OCI-LY1 (cell line): ENCODE results near the gene QSER1.

Experiments
- H2AFZ ChIP-seq: fragments of 200-600 bp; sonication (generic), shearing (Covaris generic); 2 replicates; pipeline ENCODE4 v1.6.0; 2014; ENCODE audit warnings: antibody characterized with exemption, mild to moderate bottlenecking, low read length
- H3F3A ChIP-seq: fragments of 200-600 bp; sonication (generic), shearing (Covaris generic); 2 replicates; pipeline ENCODE4 v1.6.0; 2014; ENCODE audit warnings: mild to moderate bottlenecking, antibody characterized with exemption, low read length, moderate library complexity; ENCODE audit not compliant: insufficient read depth
- H3K27ac ChIP-seq: fragments of 200-600 bp; sonication (generic); 2 replicates; pipeline ENCODE4 v1.5.1; 2014; ENCODE audit warnings: low read length, mixed run types, mild to moderate bottlenecking, low read depth; ENCODE audit not compliant: poor library complexity, severe bottlenecking
- H3K27me3 ChIP-seq: fragments of 200-600 bp; sonication (generic); 2 replicates; pipeline ENCODE4 v1.6.0; 2014; ENCODE audit warnings: antibody characterized with exemption, mild to moderate bottlenecking, low read length, moderate library complexity; ENCODE audit not compliant: insufficient read depth
- H3K36me3 ChIP-seq: fragments of 200-600 bp; sonication (generic); 2 replicates; pipeline ENCODE4 v1.6.1; 2014; ENCODE audit warnings: mild to moderate bottlenecking, antibody characterized with exemption, low read length, moderate library complexity, mixed read lengths; ENCODE audit not compliant: insufficient read depth
- H3K4me1 ChIP-seq: fragments of 200-600 bp; sonication (generic); 2 replicates; pipeline ENCODE4 v1.5.1; 2014; ENCODE audit warnings: mild to moderate bottlenecking, low read length, moderate library complexity; ENCODE audit not compliant: insufficient read depth, severe bottlenecking
- H3K4me2 ChIP-seq: fragments of 200-600 bp; sonication (generic), shearing (Covaris generic); 2 replicates; pipeline ENCODE4 v1.6.1; 2014; ENCODE audit warnings: low read length
- H3K4me3 ChIP-seq: fragments of 200-600 bp; sonication (generic); 2 replicates; pipeline ENCODE4 v1.5.1; 2014; ENCODE audit warnings: low read length, low read depth, mild to moderate bottlenecking, mixed read lengths; ENCODE audit not compliant: poor library complexity, severe bottlenecking
- H3K79me2 ChIP-seq: fragments of 200-600 bp; shearing (Covaris generic); 2 replicates; pipeline ENCODE4 v1.6.1; 2016; ENCODE audit warnings: mixed run types, low read length, mixed read lengths; ENCODE audit not compliant: insufficient read depth
- H3K9ac ChIP-seq: fragments of 200-600 bp; sonication (generic), shearing (Covaris generic); 2 replicates; pipeline ENCODE4 v1.6.1; 2014; ENCODE audit warnings: mild to moderate bottlenecking, low read length, mixed read lengths
- H3K9me2 ChIP-seq: fragments of 200-600 bp; sonication (generic), shearing (Covaris generic); 2 replicates; pipeline ENCODE4 v1.6.1; 2014; ENCODE audit warnings: low read depth, mild to moderate bottlenecking, low read length, mixed read lengths
- H3K9me3 ChIP-seq: fragments of 200-600 bp; shearing (Covaris generic); 2 replicates; pipeline ENCODE4 v1.6.1; 2014; ENCODE audit warnings: low read length, mixed read lengths
- H4K20me1 ChIP-seq: fragments of 200-600 bp; sonication (generic), shearing (Covaris generic); 2 replicates; pipeline ENCODE4 v1.6.0; 2016; ENCODE audit warnings: mild to moderate bottlenecking, low read length; ENCODE audit not compliant: insufficient read depth
- EZH2 ChIP-seq: fragments of 200-600 bp; sonication (generic), shearing (Covaris generic); IDR thresholded peaks from 2 replicates; pipeline ENCODE4 v1.8.0; 2017; ENCODE audit warnings: borderline replicate concordance, mixed run types, mild to moderate bottlenecking, antibody characterized with exemption, low read length, moderate library complexity, mixed read lengths
- TF ChIP-seq, protein P1 (sequence below): fragments of 200-600 bp; sonication (generic), shearing (Covaris generic); IDR thresholded peaks from 2 replicates; pipeline ENCODE4 v1.5.1; 2017; ENCODE audit warnings: mild to moderate bottlenecking, antibody characterized with exemption, low read length, moderate library complexity, mixed read lengths

The QSER1 gene

DNA sequence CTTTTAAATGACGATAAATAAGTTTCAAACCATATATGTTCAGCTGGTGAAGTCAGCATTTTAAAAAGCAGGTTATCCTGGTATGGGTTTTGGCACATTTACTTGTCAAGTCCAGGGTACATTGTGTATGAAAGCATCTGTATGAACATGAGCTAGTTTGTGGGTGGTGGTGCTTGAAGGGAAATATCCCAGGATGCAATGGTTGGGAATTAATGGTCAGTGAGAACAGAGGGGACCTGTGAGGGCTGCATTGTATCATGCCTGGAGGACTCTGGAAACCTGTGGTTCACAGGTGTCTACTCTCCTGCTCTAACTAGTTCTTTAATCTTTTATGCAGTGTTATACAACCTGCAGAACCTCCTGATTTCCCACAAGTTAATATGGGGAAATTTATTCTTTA lies 128.9 kb downstream of the QSER1 start:
- no peaks in the 10 kb centered on the region for H3K79me2 ChIP-seq
- TF ChIP-seq, protein P1, sequence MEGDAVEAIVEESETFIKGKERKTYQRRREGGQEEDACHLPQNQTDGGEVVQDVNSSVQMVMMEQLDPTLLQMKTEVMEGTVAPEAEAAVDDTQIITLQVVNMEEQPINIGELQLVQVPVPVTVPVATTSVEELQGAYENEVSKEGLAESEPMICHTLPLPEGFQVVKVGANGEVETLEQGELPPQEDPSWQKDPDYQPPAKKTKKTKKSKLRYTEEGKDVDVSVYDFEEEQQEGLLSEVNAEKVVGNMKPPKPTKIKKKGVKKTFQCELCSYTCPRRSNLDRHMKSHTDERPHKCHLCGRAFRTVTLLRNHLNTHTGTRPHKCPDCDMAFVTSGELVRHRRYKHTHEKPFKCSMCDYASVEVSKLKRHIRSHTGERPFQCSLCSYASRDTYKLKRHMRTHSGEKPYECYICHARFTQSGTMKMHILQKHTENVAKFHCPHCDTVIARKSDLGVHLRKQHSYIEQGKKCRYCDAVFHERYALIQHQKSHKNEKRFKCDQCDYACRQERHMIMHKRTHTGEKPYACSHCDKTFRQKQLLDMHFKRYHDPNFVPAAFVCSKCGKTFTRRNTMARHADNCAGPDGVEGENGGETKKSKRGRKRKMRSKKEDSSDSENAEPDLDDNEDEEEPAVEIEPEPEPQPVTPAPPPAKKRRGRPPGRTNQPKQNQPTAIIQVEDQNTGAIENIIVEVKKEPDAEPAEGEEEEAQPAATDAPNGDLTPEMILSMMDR, result no peak
- no peak for TF ChIP-seq EZH2
- no peak overlapping the region for H2AFZ ChIP-seq

GRCh38 chr11:33021937-33022336 lies 129.3 kb downstream of the QSER1 start:
- Histone ChIP-seq H3K4me3 (no peak overlapping the region), H4K20me1 (no peaks in the 10 kb centered on the region), H3K9me2 (no peaks in the 10 kb centered on the region), H3K36me3 (no peaks in the 10 kb centered on the region), H3F3A (no peaks in the 10 kb centered on the region), H2AFZ (no peak overlapping the region), H3K27ac (no peak overlapping the region), H3K9me3 (no peaks in the 10 kb centered on the region), H3K79me2 (no peaks in the 10 kb centered on the region), H3K4me1 (no peaks in the 10 kb centered on the region), H3K9ac (no peak overlapping the region), H3K4me2 (no peak overlapping the region), H3K27me3 (no peaks in the 10 kb centered on the region)
- TF ChIP-seq, protein P1, result no peak
- no peak for TF ChIP-seq EZH2

More for the DNA sequence above, 128.9 kb downstream of the QSER1 start:
- no peak overlapping the region for H3K4me2 ChIP-seq
- H3K4me1 ChIP-seq, result no peaks in the 10 kb centered on the region
- no peaks in the 10 kb centered on the region for H3K27me3 ChIP-seq
- no peak overlapping the region for H3K9ac ChIP-seq
- H3K9me3 ChIP-seq, result no peaks in the 10 kb centered on the region
- H3K9me2 ChIP-seq, result no peaks in the 10 kb centered on the region
- no peaks in the 10 kb centered on the region for H4K20me1 ChIP-seq
- no peaks in the 10 kb centered on the region for H3F3A ChIP-seq
- no peak overlapping the region for H3K4me3 ChIP-seq
- H3K36me3 ChIP-seq, result no peaks in the 10 kb centered on the region
- no peak overlapping the region for H3K27ac ChIP-seq

DNA sequence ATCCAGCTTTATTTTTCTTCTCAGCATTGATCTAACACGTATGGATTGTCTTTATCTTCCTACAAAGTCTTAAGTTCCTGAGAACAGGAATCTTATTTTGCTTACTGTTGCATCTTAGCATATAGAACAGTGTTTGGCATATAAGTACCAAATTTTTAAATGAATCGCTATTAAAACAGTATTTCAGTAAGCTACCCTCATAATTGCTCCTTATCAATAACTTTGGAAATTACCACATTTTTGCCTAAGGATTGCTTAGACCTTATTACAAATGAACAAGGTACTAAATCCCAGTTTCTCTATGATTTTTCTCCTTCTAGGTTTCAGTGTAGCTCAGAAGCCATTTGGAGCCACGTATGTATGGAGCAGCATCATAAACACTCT lies 132.7 kb downstream of the QSER1 start:
- H2AFZ ChIP-seq, result no peak overlapping the region
- H3K9me3 ChIP-seq, result no peaks in the 10 kb centered on the region
- TF ChIP-seq, protein P1, result no peak
- no peak for TF ChIP-seq EZH2
- H3K4me1 ChIP-seq, result no peaks in the 10 kb centered on the region
- no peaks in the 10 kb centered on the region for H3K79me2 ChIP-seq
- no peak overlapping the region for H3K4me3 ChIP-seq
- H3K36me3 ChIP-seq, result no peaks in the 10 kb centered on the region
- no peaks in the 10 kb centered on the region for H4K20me1 ChIP-seq
- no peak overlapping the region for H3K9ac ChIP-seq
- no peaks in the 10 kb centered on the region for H3F3A ChIP-seq
- no peak overlapping the region for H3K4me2 ChIP-seq
- H3K27ac ChIP-seq, result no peak overlapping the region
- no peaks in the 10 kb centered on the region for H3K27me3 ChIP-seq
- no peaks in the 10 kb centered on the region for H3K9me2 ChIP-seq
